Limb (tissue), 2 donors: ENCODE results near the gene XYLT1.

Experiments used
- DNase-seq, 2 donors: peaks; one replicate each; pipeline ENCODE4 v3.0.0-alpha.2; 2016; ENCODE audit errors: extremely low spot score in 2 of 2

The XYLT1 gene

DNA sequence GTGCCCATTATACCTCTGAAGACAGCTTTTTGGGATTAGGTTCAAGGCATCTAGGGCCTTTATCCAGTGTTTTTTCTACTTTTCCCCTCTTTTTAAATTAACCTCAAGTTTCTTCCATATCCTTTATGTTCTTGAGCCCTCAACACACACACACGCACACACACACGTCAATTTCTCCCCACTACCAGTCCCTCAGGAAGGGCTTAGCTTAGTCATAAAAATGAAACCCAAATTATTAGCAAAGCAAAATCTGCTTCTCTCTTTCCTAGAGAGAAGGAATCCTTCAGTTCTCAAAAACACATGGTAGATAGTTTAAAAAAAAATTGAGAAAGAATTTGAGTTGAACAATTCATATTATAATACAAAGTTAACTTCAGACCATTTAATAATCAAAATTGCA, 401.1 kb downstream of the XYLT1 start:
- DNase-seq, result no peak

GRCh38 chr16:17068524-17068923, 402.2 kb downstream of the XYLT1 start:
- DNase-seq, result no peak

DNA sequence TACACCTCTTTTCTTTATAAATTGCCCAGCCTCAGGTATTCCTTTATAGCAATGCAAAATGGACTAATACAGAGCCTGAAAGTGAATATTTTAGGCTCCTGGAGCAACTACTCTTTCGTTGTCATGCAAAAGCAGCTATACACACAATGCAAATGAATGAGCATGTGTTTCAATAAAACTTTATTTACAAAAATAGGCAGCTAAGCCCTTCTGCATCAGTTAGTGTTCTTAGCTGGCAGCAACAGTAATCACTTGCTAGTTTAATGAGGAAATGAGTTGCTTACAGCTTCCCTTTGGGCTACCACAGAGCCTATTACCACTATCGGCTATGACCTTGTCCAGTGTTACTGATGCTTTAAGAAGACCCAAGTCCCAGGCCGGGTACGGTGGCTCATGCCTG, 402.9 kb downstream of the XYLT1 start:
- no peak for DNase-seq

- DNase-seq, result no peak
These were observed 407.3 kb downstream of the XYLT1 start for GRCh38 chr16:17063201-17064139.

DNA sequence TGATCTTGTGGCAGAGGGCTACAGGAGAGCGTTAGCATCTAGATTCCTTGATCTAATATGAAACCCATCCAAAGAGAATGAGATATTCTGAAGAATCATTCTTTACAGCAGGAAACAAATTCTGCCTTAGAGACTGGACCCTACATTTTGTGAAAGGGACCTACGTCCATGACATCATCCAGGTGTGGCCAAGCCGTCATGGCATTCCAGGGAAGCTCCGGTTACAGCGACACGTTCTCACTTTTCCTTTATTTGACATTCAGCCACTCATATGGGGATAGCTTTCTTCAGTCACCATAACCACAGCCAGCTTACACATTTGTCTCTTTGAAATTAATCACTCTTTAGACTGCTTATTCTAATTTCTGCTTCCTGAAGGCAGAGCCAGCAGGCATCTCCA, 408.1 kb downstream of the XYLT1 start:
- no peak for DNase-seq

DNA sequence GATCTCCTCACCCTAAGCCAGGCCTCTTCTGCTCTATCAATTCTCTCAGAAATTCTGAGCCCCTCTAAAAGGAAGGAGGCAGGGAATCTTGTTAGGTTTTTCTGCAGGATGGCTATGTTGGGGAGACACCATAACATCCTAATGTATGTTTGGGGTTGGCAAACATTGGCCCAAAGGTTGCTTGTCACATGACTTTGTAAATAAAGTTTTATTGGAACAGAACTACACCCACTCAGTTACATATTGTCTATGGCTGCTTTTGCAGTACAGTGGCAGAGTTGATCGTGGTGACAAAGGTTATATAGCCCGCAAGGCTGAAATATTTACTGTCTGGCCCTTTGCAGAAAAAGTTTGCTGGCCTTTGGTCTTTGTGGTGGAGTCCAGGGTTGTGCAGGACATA, 409.4 kb downstream of the XYLT1 start:
- DNase-seq, result no peak

GRCh38 chr16:17058471-17058870, 412.3 kb downstream of the XYLT1 start:
- no peak for DNase-seq

GRCh38 chr16:17056666-17057065, 414.1 kb downstream of the XYLT1 start:
- DNase-seq, result no peak

DNA sequence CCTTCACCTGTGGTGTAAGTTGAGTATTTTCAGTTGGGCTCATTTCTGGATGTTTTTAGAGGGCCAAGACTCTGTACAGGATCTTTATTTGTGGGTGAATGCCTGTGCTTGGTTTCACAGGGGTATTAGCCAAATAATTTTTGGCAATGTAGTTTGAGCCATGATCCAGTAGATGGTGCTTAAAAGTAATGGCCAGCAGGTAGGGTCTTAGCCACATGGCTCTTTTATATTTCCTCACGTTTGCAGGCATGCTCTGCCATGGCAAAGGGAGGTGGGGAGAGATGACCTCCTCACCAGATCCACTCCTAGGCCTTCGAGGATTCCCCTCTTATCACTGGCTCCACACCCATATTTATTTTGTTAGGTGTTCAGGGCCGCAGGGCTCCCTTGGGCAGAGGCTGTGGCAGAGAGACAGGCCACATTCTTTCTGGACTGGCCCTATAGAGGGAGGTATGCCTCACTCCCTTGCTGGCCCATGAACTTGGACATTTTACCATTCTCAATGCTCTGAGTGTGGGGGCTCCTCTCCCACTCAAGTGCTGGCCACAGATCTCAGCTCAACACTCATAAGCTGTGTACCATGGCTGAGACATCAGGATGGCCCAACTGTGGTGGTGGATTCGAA, 417.1 kb downstream of the XYLT1 start:
- DNase-seq, result no peak
